ENCODE results near the gene ATP2B1.

ATP2B1 gene

GRCh38 chr12:89575374-89575773, 133.3 kb downstream of the ATP2B1 start:
- DNase-seq = no peak

- peak; percentile 79 for DNase-seq
These were observed 133.9 kb downstream of the ATP2B1 start for GRCh38 chr12:89574736-89575208.

- no peak for DNase-seq
These were observed 135.4 kb downstream of the ATP2B1 start for GRCh38 chr12:89573051-89573810.

GRCh38 chr12:89571491-89572195, 137.0 kb downstream of the ATP2B1 start:
- DNase-seq = no peak

GRCh38 chr12:89568484-89568883, 140.2 kb downstream of the ATP2B1 start:
- DNase-seq = no peak

GRCh38 chr12:89567691-89568239, 140.9 kb downstream of the ATP2B1 start:
- no peak for DNase-seq

GRCh38 chr12:89566615-89567014, 142.0 kb downstream of the ATP2B1 start:
- DNase-seq = no peak

GRCh38 chr12:89565002-89565401, 143.6 kb downstream of the ATP2B1 start:
- DNase-seq = no peak

- DNase-seq = no peak
These were observed 148.9 kb downstream of the ATP2B1 start for GRCh38 chr12:89559753-89560152.

- no peak for DNase-seq
These were observed 151.7 kb downstream of the ATP2B1 start for GRCh38 chr12:89556976-89557375.

- no peak for DNase-seq
These were observed 156.3 kb downstream of the ATP2B1 start for GRCh38 chr12:89552376-89552775.

- DNase-seq = no peak
These were observed 156.9 kb downstream of the ATP2B1 start for GRCh38 chr12:89551747-89552146.

- DNase-seq = no peak
These were observed 161.5 kb downstream of the ATP2B1 start for GRCh38 chr12:89547101-89547500.

- no peak for DNase-seq
These were observed 162.5 kb downstream of the ATP2B1 start for GRCh38 chr12:89546151-89546550.

- DNase-seq = no peak
These were observed 163.9 kb downstream of the ATP2B1 start for GRCh38 chr12:89544681-89545184.

GRCh38 chr12:89544022-89544421, 164.6 kb downstream of the ATP2B1 start:
- DNase-seq = peak; percentile 67

- peak; percentile 95 for DNase-seq
These were observed 165.6 kb downstream of the ATP2B1 start for GRCh38 chr12:89542912-89543592.

GRCh38 chr12:89542236-89542635, 166.4 kb downstream of the ATP2B1 start:
- DNase-seq = no peak

- peak; percentile 80 for DNase-seq
These were observed 168.1 kb downstream of the ATP2B1 start for GRCh38 chr12:89540586-89540985.

GRCh38 chr12:89539426-89540223, 169.0 kb downstream of the ATP2B1 start:
- DNase-seq = peak; percentile 49

- DNase-seq = no peak
These were observed 169.7 kb downstream of the ATP2B1 start for GRCh38 chr12:89538897-89539296.

All from hematopoietic multipotent progenitor cell treated with erythropoietin and hydrocortisone succinate and interleukin-3 and kit ligand, for 6 days (in vitro differentiated cells).